DND-41 (cell line): ENCODE results near the gene ZNF697.

ENCODE experiments used
- EZH2 ChIP-seq: IDR thresholded peaks from 3 replicates; pipeline ENCODE4 v1.6.1; 2012; ENCODE audit warnings: borderline replicate concordance, low read depth, mild to moderate bottlenecking, moderate library complexity, low read length, inconsistent platforms; ENCODE audit not compliant: severe bottlenecking
- TF ChIP-seq, protein P1 (sequence below): IDR thresholded peaks from 2 replicates; pipeline ENCODE4 v1.5.1; 2012; ENCODE audit warnings: borderline replicate concordance, low read length, moderate library complexity, mild to moderate bottlenecking; ENCODE audit not compliant: poor library complexity, severe bottlenecking; ENCODE audit errors: extremely low read depth

- TF ChIP-seq, protein P1, sequence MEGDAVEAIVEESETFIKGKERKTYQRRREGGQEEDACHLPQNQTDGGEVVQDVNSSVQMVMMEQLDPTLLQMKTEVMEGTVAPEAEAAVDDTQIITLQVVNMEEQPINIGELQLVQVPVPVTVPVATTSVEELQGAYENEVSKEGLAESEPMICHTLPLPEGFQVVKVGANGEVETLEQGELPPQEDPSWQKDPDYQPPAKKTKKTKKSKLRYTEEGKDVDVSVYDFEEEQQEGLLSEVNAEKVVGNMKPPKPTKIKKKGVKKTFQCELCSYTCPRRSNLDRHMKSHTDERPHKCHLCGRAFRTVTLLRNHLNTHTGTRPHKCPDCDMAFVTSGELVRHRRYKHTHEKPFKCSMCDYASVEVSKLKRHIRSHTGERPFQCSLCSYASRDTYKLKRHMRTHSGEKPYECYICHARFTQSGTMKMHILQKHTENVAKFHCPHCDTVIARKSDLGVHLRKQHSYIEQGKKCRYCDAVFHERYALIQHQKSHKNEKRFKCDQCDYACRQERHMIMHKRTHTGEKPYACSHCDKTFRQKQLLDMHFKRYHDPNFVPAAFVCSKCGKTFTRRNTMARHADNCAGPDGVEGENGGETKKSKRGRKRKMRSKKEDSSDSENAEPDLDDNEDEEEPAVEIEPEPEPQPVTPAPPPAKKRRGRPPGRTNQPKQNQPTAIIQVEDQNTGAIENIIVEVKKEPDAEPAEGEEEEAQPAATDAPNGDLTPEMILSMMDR, result no peak
- no peak for TF ChIP-seq EZH2
Measured at GRCh38 chr1:119651133-119651532, 3.1 kb upstream of the ZNF697 start.
